Neural progenitor cell (in vitro differentiated cells): Measurements from ENCODE around the gene PPM1L.

Source experiments
- EZH2 ChIP-seq: fragments of 200-600 bp; sonication (generic); IDR thresholded peaks from 2 replicates; pipeline ENCODE4 v1.6.1; 2017; ENCODE audit warnings: antibody characterized with exemption, mild to moderate bottlenecking, moderate library complexity
- EZH2phosphoT487 ChIP-seq: fragments of 200-600 bp; sonication (generic); IDR thresholded peaks from 2 replicates; pipeline ENCODE4 v1.6.1; 2017; ENCODE audit warnings: antibody characterized with exemption
- TF ChIP-seq, protein P1 (sequence below): fragments of 200-600 bp; sonication (generic); IDR thresholded peaks from 2 replicates; pipeline ENCODE4 v1.5.1; 2017; ENCODE audit warnings: antibody characterized with exemption, mild to moderate bottlenecking

GRCh38 chr3:161008086-161008485 is 252.1 kb downstream of the PPM1L start:
- TF ChIP-seq, protein P1, sequence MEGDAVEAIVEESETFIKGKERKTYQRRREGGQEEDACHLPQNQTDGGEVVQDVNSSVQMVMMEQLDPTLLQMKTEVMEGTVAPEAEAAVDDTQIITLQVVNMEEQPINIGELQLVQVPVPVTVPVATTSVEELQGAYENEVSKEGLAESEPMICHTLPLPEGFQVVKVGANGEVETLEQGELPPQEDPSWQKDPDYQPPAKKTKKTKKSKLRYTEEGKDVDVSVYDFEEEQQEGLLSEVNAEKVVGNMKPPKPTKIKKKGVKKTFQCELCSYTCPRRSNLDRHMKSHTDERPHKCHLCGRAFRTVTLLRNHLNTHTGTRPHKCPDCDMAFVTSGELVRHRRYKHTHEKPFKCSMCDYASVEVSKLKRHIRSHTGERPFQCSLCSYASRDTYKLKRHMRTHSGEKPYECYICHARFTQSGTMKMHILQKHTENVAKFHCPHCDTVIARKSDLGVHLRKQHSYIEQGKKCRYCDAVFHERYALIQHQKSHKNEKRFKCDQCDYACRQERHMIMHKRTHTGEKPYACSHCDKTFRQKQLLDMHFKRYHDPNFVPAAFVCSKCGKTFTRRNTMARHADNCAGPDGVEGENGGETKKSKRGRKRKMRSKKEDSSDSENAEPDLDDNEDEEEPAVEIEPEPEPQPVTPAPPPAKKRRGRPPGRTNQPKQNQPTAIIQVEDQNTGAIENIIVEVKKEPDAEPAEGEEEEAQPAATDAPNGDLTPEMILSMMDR: no peak
- no peak for TF ChIP-seq EZH2
- TF ChIP-seq EZH2phosphoT487: no peak
